Neuronal stem cell (in vitro differentiated cells): ENCODE measurements around the gene ADGRL3.

Experiments
- DNase-seq: peaks from one replicate; pipeline ENCODE4 v3.0.0-alpha.2; 2013; ENCODE audit warnings: low spot score
- H2AFZ ChIP-seq: one replicate; pipeline ENCODE4 v1.6.1; 2013; ENCODE audit warnings: mild to moderate bottlenecking, low read length, inconsistent platforms
- H2AK5ac ChIP-seq: 2 replicates; pipeline ENCODE4 v1.6.1; 2013; ENCODE audit warnings: low read depth, mild to moderate bottlenecking, inconsistent platforms, low read length, moderate library complexity, mixed read lengths
- H2BK120ac ChIP-seq: 2 replicates; pipeline ENCODE4 v1.6.1; 2013; ENCODE audit warnings: low read depth, mild to moderate bottlenecking, inconsistent platforms, low read length, moderate library complexity, mixed read lengths
- H2BK12ac ChIP-seq: one replicate; pipeline ENCODE4 v1.6.1; 2013; ENCODE audit warnings: low read length, inconsistent platforms
- H2BK15ac ChIP-seq: 2 replicates; pipeline ENCODE4 v1.6.1; 2013; ENCODE audit warnings: mild to moderate bottlenecking, low read length, inconsistent platforms, mixed read lengths
- H2BK5ac ChIP-seq: one replicate; pipeline ENCODE4 v1.6.1; 2013; ENCODE audit warnings: inconsistent platforms, mild to moderate bottlenecking, low read length, moderate library complexity
- H3K14ac ChIP-seq: one replicate; pipeline ENCODE4 v1.6.1; 2013; ENCODE audit warnings: low read length, inconsistent platforms
- H3K18ac ChIP-seq: 2 replicates; pipeline ENCODE4 v1.6.1; 2013; ENCODE audit warnings: low read length, inconsistent platforms
- H3K23ac ChIP-seq: 2 replicates; pipeline ENCODE4 v1.6.1; 2013; ENCODE audit warnings: low read depth, mild to moderate bottlenecking, mixed read lengths, low read length, inconsistent platforms; ENCODE audit not compliant: poor library complexity
- H3K27ac ChIP-seq: replicated peaks from 3 replicates; pipeline ENCODE4 v1.5.1; 2013; ENCODE audit warnings: low read length, inconsistent platforms
- H3K27me3 ChIP-seq, 3 experiments: 2 replicates each; pipeline ENCODE4 v1.6.1; 2013; ENCODE audit warnings: low read length in 3 of 3, mild to moderate bottlenecking in 2 of 3, inconsistent platforms in 1 of 3, low read depth in 1 of 3, mixed read lengths in 1 of 3, moderate library complexity in 1 of 3; ENCODE audit not compliant: control insufficient read depth in 3 of 3, insufficient read depth in 3 of 3
- H3K36me3 ChIP-seq, 2 donors: replicated peaks in 1 of 2; 2 replicates each; pipeline ENCODE4 v1.6.1; 2013; ENCODE audit warnings: low read length in 2 of 2; ENCODE audit not compliant: control insufficient read depth in 2 of 2, insufficient read depth in 2 of 2
- H3K4ac ChIP-seq: 2 replicates; pipeline ENCODE4 v1.6.1; 2013; ENCODE audit warnings: inconsistent platforms, mild to moderate bottlenecking, low read length, moderate library complexity
- H3K4me1 ChIP-seq, 2 donors: 1 replicate in 1 of 2; 2 replicates in 1 of 2; pipeline ENCODE4 v1.6.1; 2013; ENCODE audit warnings: low read length in 2 of 2, low read depth in 1 of 2; ENCODE audit not compliant: control insufficient read depth in 2 of 2, insufficient read depth in 1 of 2
- H3K4me2 ChIP-seq: one replicate; pipeline ENCODE4 v1.6.1; 2013; ENCODE audit warnings: mild to moderate bottlenecking, low read length, inconsistent platforms; ENCODE audit not compliant: insufficient read depth, poor library complexity, severe bottlenecking
- H3K4me3 ChIP-seq, 2 donors: 2 replicates each; pipeline ENCODE4 v1.5.1; 2013; ENCODE audit warnings: low read length in 2 of 2, mild to moderate bottlenecking in 2 of 2, inconsistent platforms in 1 of 2, moderate library complexity in 1 of 2
- H3K79me1 ChIP-seq: one replicate; pipeline ENCODE4 v1.6.1; 2013; ENCODE audit warnings: low read depth, mild to moderate bottlenecking, inconsistent platforms, low read length, moderate library complexity
- H3K9ac ChIP-seq: one replicate; pipeline ENCODE4 v1.6.1; 2013; ENCODE audit warnings: mild to moderate bottlenecking, low read depth, low read length, inconsistent platforms; ENCODE audit not compliant: poor library complexity
- H3K9me3 ChIP-seq, 2 donors: replicated peaks in 1 of 2; 2 replicates each; pipeline versions ENCODE3 to v1.6.1; 2013; ENCODE audit warnings: low read length in 2 of 2, mild to moderate bottlenecking in 2 of 2, inconsistent platforms in 1 of 2, low read depth in 1 of 2, mixed read lengths in 1 of 2, moderate library complexity in 1 of 2; ENCODE audit not compliant: control insufficient read depth in 2 of 2, insufficient read depth in 1 of 2
- H4K8ac ChIP-seq: one replicate; pipeline ENCODE4 v1.6.1; 2013; ENCODE audit warnings: low read depth, mild to moderate bottlenecking, inconsistent platforms, low read length, moderate library complexity
- H4K91ac ChIP-seq: one replicate; pipeline ENCODE4 v1.6.1; 2013; ENCODE audit warnings: low read length, low read depth, mild to moderate bottlenecking, inconsistent platforms; ENCODE audit not compliant: poor library complexity
- WGBS, 2 donors: extraction: QIAGEN DNeasy Blood & Tissue Kit; methylation state at CpG; one replicate each; pipeline ENCODE4 v1.1.7; 2013; ENCODE audit warnings: missing lambda C conversion rate in 2 of 2, mixed read lengths in 1 of 2; ENCODE audit not compliant: insufficient read length in 2 of 2, insufficient replicate concordance in 1 of 2; ENCODE audit errors: extremely low coverage in 2 of 2; 5-methylcytosine and 5-hydroxymethylcytosine counted together

Gene ADGRL3

DNA sequence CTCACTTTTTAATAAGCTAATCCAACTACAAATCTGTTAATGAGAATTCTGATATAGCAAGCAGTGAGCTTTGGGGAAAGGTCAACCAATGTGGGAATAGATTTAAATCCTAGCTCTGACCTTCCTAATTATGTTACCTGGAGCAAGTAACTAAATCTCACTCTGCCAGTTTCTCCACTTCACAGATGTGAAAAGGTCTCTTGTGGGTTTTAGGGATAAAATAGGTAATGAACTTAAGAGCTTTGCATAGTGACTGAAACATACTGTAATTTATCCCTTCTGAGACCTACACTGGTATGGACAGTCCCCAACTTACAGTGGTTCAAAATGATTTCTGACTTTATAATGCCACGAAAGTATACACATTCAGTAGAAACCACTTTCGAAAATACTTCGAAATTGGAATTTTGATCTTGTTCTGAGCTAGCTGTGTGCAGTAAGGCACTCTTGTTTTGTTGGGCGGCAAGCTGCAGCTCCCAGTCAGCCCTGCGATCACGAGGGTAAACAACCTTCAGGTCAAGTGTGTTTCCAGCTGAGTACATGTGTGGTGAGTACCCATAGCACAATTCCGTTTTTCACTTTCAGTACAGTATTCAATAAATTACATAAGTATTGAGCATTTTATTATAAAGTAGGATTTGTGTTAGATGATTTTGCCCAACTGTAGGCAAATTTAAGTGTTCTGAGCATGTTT lies 93.7 kb downstream of the ADGRL3 start:
- H3K4me3 ChIP-seq: no peak overlapping the region
- H3K9ac ChIP-seq: no peak overlapping the region
- no peak overlapping the region for H2AFZ ChIP-seq
- H3K4ac ChIP-seq: no peak overlapping the region
- H3K27ac ChIP-seq: no peak overlapping the region
- H3K36me3 ChIP-seq: no peaks in the 10 kb centered on the region
- no peaks in the 10 kb centered on the region for H3K79me1 ChIP-seq
- H3K27me3 ChIP-seq: no peaks in the 10 kb centered on the region
- no peak overlapping the region for H2AK5ac ChIP-seq
- peaks cover 6 to 10% of the 10 kb centered on the region in 2 donors for H3K4me1 ChIP-seq
- peaks cover 0 to 2% of the 10 kb centered on the region in 2 donors for H3K9me3 ChIP-seq
- H3K23ac ChIP-seq: no peak overlapping the region
- H2BK15ac ChIP-seq: no peak overlapping the region
- no peak overlapping the region for H3K14ac ChIP-seq
- DNase-seq: no peak
- H2BK120ac ChIP-seq: no peak overlapping the region
- H2BK5ac ChIP-seq: no peak overlapping the region
- H4K91ac ChIP-seq: no peak overlapping the region
- H3K4me2 ChIP-seq: no peak overlapping the region
- no peak overlapping the region for H3K18ac ChIP-seq
- WGBS, 2 donors: no CpG with 5 or more reads among the region's 7 CpGs
- no peak overlapping the region for H4K8ac ChIP-seq
- H2BK12ac ChIP-seq: no peak overlapping the region

GRCh38 chr4:61294936-61295335 lies 94.8 kb downstream of the ADGRL3 start:
- H3K4ac ChIP-seq: no peak overlapping the region
- H3K4me2 ChIP-seq: no peak overlapping the region
- H3K9ac ChIP-seq: no peak overlapping the region
- no CpG with 5 or more reads among the region's 6 CpGs for WGBS, 2 donors
- no peak overlapping the region for H4K91ac ChIP-seq
- H3K27ac ChIP-seq: no peak overlapping the region
- no peak overlapping the region for H2AFZ ChIP-seq
- no peaks in the 10 kb centered on the region for H3K27me3 ChIP-seq
- H4K8ac ChIP-seq: no peak overlapping the region
- no peaks in the 10 kb centered on the region for H3K36me3 ChIP-seq
- H3K18ac ChIP-seq: no peak overlapping the region
- H3K23ac ChIP-seq: no peak overlapping the region
- H3K14ac ChIP-seq: no peak overlapping the region
- DNase-seq: no peak
- peaks cover 6 to 10% of the 10 kb centered on the region in 2 donors for H3K4me1 ChIP-seq
- H2BK120ac ChIP-seq: no peak overlapping the region
- peaks cover 0 to 2% of the 10 kb centered on the region in 2 donors for H3K9me3 ChIP-seq
- H2BK12ac ChIP-seq: no peak overlapping the region
- no peaks in the 10 kb centered on the region for H3K79me1 ChIP-seq
- H2BK15ac ChIP-seq: no peak overlapping the region
- no peak overlapping the region for H2BK5ac ChIP-seq
- H3K4me3 ChIP-seq: no peak overlapping the region
- H2AK5ac ChIP-seq: no peak overlapping the region

DNA sequence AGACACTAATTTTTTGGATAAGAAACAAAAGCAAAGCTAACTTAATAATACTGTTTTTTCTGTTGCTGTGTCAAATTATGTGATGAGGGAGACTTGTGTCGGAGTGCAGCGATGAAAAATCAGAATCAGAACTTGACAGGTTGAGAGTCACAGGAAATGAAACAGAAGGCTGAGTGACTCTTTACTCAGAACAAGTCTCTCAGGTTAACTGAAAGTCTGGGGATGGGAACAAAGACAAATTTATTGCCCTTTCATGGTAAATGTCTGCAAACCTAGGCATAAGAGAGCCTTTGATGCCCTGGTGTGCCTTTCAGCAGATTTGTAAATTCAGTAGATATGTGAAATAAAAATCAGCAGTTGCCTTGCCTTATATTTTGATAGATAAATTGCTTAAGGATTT lies 96.0 kb downstream of the ADGRL3 start:
- H3K27ac ChIP-seq: no peak overlapping the region
- H3K79me1 ChIP-seq: no peaks in the 10 kb centered on the region
- no peak overlapping the region for H3K9ac ChIP-seq
- WGBS, 2 donors: no CpG with 5 or more reads among the region's 2 CpGs
- H2BK120ac ChIP-seq: no peak overlapping the region
- no peak for DNase-seq
- H3K9me3 ChIP-seq: peaks cover 0 to 2% of the 10 kb centered on the region in 2 donors
- no peak overlapping the region for H2AFZ ChIP-seq
- no peak overlapping the region for H4K8ac ChIP-seq
- H2BK5ac ChIP-seq: no peak overlapping the region
- H3K4me2 ChIP-seq: no peak overlapping the region
- no peaks in the 10 kb centered on the region for H3K27me3 ChIP-seq
- H3K36me3 ChIP-seq: no peaks in the 10 kb centered on the region
- H2AK5ac ChIP-seq: no peak overlapping the region
- no peak overlapping the region for H3K23ac ChIP-seq
- H2BK12ac ChIP-seq: no peak overlapping the region
- no peak overlapping the region for H2BK15ac ChIP-seq
- H4K91ac ChIP-seq: no peak overlapping the region
- H3K14ac ChIP-seq: no peak overlapping the region
- no peak overlapping the region for H3K4me3 ChIP-seq
- H3K4me1 ChIP-seq: peaks cover 6 to 10% of the 10 kb centered on the region in 2 donors
- H3K4ac ChIP-seq: no peak overlapping the region
- no peak overlapping the region for H3K18ac ChIP-seq

- Histone ChIP-seq H2BK12ac (no peak overlapping the region), H3K27ac (no peak overlapping the region), H2BK15ac (no peak overlapping the region), H3K4me1 (peaks cover 5 to 8% of the 10 kb centered on the region in 2 donors), H2BK120ac (no peak overlapping the region), H3K79me1 (no peaks in the 10 kb centered on the region), H3K27me3 (no peaks in the 10 kb centered on the region), H2AK5ac (no peak overlapping the region), H3K4me2 (no peak overlapping the region), H3K4ac (no peak overlapping the region), H4K91ac (no peak overlapping the region), H2BK5ac (no peak overlapping the region), H3K9me3 (peaks cover 0 to 2% of the 10 kb centered on the region in 2 donors), H3K23ac (no peak overlapping the region), H3K36me3 (no peaks in the 10 kb centered on the region), H3K14ac (no peak overlapping the region), H2AFZ (no peak overlapping the region), H3K9ac (no peak overlapping the region), H3K18ac (no peak overlapping the region), H4K8ac (no peak overlapping the region), H3K4me3 (no peak overlapping the region)
- peak; percentile 42 for DNase-seq
- no CpG with 5 or more reads among the region's 4 CpGs for WGBS, 2 donors
Observed at GRCh38 chr4:61298178-61298740, 98.1 kb downstream of the ADGRL3 start.
